Superior temporal gyrus (tissue), 1 donor: ENCODE measurements around the gene KCTD13.
"Not testable (repeated sequence)": the region's sequence is repeated elsewhere in the genome, so short reads cannot be mapped to it uniquely, and the experiment has no call there.

Experiments
- DNase-seq: peaks from one replicate; pipeline ENCODE4 v3.0.0-alpha.2; 2016; ENCODE audit errors: extremely low spot score

Gene KCTD13, protein sequence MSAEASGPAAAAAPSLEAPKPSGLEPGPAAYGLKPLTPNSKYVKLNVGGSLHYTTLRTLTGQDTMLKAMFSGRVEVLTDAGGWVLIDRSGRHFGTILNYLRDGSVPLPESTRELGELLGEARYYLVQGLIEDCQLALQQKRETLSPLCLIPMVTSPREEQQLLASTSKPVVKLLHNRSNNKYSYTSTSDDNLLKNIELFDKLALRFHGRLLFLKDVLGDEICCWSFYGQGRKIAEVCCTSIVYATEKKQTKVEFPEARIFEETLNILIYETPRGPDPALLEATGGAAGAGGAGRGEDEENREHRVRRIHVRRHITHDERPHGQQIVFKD

DNA sequence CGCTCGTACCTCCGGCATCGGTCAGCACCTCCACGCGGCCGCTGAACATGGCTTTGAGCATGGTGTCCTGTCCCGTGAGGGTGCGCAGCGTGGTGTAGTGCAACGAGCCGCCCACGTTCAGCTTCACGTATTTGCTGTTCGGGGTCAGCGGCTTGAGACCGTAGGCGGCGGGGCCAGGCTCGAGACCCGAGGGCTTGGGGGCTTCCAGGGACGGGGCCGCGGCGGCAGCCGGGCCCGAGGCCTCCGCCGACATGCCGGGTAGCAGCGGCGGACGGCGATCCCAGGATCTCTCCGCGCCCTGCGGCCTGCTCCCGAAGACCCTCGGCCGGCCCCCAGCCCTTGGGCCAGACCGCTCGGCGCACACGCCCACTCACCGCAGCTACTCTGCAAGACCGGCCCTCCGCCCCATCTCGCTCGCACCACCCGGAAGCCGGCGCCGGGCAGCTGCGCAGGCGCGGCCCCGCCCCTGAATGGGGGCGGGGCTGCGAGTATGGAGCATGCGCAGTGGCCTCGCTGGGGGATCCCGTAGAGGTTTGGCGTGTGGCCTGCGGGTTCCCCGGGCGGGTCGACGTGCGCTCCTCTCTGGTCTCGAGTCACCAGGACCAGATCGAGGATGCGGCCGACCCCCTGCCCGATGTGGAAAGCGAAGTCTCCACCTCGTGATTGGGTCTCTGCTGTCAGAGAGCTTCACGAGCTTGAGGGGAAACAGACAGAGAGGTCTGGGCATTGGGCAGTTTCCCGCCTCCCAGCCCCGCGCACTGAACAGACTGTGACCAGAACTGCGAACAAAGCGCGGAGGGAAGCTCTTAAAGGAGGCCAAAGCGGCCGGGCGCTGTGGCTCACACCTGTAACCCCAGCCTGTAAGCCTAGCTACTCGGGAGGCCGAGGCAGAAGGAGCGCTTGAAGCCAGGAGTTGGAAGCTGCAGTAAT, at the start of gene KCTD13:
TSS of gene KCTD13 (minus strand) at position 446 of the 930 bp plus-strand sequence. CDS start at position 253, 193 bp downstream.
- DNase-seq: peak; percentile 89

DNA sequence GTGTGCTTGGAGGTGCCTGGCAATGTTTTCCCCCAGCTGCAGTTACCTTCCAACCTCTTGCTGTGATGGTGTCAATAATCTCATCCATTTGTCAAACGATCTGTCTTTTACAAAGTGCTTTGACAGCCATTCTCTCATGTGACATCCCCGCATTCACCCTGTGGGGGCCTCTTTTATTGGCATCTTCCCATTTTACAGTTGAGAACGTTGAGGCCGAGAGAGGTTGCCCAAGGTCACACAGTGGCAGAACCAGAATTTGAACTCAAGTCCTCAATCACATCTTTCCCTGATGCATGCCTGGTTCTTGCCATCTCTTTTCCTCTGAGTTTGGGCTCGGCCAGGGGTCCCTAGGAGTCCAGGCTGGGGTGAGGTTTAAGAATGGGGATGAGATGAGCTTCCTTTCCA, 49.1 kb upstream of the KCTD13 start:
- DNase-seq: no peak

DNA sequence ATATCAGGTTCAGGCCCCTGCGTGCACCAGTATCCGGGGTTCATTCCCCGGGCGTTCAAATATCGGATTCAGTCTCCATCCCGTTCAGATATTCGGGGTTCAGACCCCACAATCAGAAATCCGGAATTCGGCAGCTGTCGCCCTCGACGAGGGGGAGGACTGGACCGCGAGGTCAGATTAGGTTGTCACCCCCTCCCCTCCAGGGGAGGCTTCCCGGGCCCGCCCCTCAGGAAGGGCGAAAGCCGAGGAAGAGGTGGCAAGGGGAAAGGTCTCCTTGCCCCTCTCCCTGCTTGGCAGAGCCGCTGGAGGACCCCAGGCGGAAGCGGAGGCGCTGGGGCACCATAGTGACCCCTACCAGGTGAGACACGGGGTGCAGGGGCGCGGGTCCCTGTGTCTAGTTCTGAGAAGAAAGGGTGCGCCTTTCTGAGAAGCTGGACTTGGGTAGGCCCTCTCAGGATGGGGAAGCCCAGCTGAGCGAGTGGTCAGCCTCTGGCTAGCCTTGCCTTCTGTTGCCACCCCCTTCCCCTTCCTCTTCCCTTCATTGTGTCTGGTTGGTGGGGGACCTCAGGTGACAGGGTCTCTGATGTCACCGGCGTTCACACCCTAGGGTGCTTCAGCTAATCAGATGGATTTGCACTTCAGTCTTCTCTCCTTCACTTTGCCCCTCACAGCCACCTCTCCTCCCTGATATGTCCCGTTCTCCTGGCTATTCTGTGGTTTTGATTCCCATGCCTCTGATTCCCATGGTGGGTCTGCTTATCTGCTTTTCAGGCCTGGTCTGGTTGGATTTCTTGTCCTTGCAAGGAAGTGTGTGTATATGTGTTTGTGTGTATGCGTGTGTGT, 48.5 kb upstream of the KCTD13 start:
- peak; percentile 14 for DNase-seq

DNA sequence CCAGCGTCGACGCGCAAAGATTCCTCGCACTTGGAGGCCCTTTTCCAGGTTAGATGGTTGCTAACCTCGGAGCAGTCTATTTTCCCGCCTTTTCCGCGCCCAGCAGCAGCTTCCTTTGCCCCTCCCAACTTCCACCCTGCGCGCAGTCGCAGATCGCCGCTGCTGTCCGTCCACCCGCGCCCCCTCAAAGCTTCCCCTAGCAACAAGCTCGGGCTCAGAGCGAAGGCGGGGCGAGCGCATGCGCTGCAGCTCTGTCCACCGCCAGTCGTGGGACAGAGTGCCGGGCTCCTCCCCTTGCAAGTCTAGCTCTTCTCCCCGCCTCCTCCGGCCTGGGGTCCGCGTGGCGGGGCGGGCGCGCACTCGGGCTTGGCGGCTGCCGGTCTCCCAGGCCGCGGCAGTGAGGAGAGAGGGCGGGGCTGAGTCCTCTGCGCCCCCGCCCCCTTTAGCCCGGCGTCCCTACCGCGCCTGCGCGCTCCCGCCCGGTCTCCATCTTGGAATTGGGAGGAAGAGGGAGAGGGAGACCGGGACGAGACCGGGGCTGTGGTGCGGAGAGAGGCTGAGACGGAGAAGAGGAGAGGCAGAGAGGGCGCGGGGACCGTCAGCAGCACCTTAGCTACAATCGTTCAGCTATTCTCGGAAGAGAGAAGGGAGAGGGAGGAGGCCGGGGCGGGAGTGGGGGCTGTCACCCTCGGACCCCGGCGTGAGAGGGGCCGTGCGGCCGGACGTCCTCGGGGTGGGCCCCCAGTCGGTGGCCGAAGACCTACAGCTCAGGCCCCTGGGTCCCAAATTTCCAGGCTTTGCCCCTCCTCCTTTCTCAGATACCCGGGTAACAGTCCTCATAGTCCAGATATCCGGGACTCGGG, 47.6 kb upstream of the KCTD13 start, which contains the start of gene TAOK2:
TSS of gene TAOK2 (plus strand) at position 485 of the 863 bp plus-strand sequence. CDS start 3,905 bp downstream, outside the sequence.
- peak; percentile 98 for DNase-seq

DNA sequence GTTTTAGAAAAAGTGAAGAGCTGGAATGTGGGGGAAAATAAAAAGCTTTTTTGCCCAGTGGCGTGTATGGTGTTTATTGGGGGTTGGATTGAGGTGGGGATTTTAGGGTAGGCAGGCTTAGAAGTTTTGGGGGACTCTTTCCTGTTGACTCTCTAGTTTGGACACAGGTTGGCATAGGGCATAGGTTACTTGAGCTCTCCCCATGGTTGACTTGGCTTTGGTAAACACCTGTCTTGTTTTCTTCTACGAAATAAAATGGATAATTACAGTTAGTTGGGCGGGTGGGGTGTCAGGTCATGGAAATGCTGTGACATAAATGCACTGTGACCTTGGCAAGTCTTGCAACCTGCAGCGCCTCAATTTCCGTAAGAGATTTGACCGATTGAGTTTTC, 47.0 kb upstream of the KCTD13 start:
- no peak for DNase-seq

DNA sequence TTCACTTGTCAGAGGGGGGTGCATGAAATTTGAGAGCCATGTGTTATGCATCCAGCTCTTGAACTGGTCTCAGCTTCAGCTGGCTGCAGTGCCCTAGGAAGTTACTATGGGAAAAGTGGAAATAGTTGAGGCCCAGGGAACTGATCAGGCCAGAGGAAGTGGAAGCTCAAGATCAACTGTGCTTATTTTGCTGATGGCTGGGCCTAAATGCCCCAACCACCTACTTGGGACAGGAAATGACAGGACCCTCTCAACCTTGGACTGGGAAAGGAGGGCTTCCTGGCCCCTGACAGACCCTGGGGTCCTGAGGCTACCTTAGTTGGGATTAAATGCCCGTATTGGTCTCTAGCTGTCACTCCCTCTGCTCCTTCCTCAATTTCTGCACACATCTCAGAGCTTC, 46.5 kb upstream of the KCTD13 start:
- no peak for DNase-seq

DNA sequence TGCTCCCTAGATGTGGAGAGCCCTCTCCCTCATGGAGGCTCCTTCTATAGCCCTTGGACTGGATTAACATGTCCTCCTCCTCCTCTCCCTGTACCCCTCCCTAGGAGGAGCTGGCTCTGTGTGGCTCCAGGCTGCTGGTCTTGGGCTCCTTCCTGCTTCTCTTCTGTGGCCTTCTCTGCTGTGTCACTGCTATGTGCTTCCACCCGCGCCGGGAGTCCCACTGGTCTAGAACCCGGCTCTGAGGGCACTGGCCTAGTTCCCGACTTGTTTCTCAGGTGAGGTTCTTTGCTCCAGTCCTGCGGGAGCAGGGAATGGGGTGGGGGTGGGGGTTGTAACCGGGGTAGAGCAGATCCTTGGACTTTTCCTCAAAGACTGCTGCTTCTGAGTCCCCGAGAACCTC, 45.3 kb upstream of the KCTD13 start:
- no peak for DNase-seq

DNA sequence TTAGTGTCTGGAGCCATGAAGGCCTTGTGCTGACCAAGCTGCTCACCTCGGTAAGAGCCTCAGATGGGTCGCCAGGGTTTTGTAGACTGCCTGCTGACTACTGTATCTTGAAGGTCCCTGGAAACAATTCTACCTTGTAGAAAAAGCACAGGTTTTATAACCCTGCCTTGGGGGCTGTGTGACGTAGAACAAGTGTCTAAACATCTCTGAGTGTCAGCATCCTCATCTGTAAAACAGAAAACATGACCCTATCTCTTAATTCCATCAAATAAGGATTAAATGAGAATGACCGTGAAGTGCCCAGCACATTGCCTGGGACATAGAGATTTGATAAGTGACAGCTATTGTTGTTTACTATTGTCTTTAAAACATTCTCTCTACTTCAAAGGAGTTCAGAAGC, 42.2 kb upstream of the KCTD13 start:
- DNase-seq: no peak

DNA sequence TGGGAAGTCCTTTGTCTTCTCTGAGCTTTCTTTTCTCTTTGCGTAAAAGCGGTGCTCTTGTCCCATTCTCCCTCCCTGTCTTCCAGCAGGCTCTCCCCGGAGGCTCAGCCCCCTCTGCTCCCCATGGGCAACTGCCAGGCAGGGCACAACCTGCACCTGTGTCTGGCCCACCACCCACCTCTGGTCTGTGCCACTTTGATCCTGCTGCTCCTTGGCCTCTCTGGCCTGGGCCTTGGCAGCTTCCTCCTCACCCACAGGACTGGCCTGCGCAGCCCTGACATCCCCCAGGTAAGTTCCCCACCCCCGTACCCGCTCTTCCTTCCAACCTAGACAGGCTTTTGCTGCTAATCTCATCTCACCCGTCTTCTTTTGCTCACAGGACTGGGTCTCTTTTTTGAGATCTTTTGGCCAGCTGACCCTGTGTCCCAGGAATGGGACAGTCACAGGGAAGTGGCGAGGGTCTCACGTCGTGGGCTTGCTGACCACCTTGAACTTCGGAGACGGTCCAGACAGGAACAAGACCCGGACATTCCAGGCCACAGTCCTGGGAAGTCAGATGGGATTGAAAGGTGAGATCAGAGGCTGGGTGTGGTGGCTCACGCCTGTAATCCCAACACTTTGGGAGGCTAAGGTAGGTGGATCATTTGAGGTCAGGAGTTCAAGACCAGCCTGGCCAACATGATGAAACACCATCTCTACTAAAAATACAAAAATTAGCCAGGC, 37.2 kb upstream of the KCTD13 start:
- no peak for DNase-seq

DNA sequence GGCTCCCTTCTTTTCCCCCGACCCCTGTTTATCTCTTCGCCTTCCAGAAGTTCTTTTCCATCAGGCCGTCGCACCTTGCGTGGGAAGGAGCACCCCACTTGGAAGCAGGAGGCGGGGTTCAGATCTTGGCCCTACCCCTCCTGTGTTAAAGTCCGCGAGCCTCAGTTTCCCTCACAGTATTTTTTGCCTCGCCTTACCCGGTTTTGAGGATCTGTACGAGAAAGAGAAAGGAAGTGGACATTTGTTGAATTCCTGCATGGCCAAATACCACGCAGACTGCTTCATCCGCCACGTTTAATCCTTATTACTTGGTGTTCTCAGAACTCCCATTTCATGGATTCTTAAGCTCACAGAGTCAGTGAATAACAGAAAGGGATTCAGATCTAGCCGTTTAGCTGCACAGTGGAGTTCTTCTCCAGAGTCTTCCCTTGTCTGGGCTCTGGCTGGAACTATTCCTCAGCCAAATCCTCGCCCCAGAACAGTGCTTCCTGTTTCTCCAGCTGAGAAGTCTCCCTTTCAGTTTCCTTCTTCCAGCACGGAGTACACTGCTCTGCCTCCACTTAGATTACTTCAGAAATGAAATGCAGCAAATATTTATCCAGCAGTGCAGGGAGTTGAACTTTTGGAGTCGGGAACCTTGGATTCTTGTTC, 36.4 kb upstream of the KCTD13 start:
- DNase-seq: peak; percentile 61

DNA sequence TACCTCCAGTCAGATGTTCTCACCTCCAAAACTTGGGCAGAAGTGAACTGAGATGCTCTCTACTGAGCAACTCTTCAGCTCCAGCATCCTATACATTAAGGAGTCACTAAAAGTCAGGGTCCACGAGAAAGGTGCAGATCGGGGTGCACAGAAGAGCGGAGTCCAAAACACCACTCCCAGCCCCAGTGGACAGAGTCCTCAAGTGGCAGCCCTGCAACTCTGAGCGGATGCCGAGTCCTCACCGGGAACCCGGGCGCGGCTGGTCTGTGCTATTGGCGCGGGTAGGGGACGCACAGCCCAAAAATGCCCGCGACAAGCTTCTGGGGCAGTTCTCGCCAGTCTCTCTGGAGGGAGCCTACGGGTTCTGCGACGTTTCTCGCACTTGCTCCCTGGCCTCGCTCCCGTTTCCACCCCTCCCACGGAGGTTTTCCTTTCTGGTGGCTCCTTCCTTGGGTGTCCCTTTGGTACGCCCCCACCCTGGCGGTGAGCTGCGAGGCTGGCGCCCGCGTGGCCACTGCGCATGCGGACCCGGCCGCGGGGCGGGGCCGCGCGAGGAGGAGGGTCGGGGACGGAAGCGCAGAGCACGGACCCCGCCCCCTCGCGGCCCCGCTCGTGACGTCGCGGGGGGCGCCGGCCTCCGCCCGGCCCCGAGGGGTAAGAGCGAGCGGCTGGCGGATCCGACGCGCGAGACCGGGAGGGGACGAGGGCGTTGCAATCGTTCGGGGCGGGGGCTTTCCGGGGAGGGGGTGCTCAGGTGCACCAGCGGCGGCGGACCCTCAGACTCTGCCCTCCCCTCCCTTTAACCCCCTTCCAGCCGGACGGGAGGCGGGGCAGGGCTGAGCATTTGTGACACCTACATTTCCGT, 35.7 kb upstream of the KCTD13 start, which contains the start of gene TMEM219:
TSS of gene TMEM219 (plus strand) at position 601 of the 865 bp plus-strand sequence. CDS start 1,065 bp downstream, outside the sequence.
- peak; percentile 92 for DNase-seq

DNA sequence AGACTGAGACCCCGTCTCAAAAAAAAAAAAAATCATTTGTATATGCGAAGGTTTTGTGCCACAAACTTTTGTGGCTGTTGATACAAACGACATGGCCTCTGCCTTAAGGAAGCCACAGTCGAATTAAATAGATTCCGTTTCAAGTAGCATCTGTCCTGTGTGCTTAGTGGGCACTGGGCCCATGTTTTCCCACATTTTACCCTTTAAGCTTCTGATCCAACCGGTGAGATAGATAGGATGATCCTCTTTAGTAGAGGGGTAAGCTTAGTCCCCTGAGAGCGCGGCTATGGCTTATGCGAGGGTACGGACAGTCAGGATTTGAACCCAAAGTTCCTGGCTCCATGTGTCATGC, 35.1 kb upstream of the KCTD13 start:
- no peak for DNase-seq

DNA sequence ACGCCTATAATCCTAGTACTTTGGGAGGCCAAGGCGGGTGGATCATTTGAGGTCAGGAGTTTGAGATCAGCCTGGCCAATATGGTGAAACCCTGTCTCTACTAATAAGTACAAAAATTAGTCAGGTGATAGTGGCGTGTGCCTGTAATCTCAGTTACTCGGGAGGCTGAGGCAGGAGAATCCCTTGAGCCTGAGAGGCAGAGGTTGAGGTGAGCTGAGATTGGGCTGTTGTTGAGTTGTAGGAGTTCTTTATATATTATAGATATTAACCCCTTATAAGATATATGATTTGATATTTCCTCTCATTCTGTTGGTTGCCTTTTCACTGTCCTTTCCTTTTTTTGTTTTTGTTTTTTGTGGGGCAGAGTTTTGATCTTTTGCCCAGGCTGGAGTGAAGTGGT, 33.8 kb upstream of the KCTD13 start:
- not testable (repeated sequence) for DNase-seq

DNA sequence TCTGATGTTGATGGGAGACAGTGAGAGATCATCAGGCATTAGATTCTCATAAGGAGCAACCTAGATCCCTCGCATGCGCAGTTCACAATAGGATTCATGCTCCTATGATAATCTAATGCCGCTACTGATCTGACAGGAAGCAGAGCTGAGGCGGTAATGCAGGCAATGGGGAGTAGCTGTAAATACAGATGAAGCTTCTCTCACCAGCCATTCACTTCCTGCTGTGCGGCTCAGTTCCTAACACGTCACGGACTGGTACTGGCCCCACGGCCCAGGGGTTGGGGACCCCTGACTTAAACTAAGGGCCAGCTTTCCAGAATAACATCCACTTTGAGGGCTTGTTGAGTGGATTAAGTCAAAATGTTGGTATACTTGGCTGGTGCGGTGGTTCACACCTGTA, 33.3 kb upstream of the KCTD13 start:
- no peak for DNase-seq

DNA sequence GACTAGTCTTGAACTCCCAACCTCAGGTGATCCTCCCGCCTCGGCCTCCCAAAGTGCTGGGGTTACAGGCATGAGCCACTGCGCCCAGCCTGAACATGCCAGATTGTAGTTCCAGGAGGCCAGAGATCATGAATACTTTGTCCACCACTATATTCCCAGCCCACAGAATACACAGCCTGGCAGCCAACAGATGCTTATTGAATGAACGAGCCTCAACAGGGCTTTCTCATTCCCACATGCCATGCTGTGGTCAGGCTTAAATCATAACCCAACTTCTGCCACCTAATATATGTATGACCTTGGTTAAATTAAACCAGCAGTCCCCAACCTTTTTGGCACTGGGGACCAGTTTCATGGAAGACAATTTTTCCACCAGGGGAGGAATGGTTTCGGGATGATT, 32.7 kb upstream of the KCTD13 start:
- no peak for DNase-seq

DNA sequence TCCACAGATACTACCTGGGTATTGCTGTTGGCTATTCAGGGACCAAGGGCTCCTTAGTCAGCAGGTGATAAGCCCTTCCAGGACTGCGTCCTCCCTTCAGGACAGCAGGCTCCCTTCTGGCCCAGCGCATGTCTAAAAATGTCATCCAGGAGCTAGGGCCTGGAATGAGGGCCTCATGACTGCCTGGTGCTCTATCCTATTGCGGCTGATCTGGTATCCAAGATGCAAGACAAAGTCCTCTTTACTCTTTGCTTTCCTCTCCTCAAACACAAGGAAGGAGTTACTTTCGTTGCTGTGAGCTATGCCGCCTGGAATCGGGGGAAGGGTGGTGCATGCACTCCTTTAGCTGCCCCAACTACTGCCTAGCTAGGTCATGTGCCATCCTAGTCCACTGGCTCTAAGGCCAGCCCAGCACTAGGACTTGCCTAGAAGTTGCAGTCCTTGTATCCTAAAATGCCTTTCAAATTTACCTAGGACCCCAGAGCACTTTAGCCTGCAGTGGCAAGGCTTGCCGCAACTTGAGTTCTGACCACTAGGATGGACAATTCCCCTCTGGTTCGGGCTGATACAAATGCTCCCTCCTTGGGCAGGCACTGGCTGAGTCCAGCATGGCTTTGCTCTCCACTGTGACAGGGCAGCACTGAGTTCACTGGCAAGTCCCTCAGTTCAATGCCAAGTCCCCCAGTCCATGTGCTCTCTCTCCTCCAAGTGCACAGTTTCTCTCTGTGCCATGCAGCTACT, 25.8 kb upstream of the KCTD13 start:
- DNase-seq: no peak

DNA sequence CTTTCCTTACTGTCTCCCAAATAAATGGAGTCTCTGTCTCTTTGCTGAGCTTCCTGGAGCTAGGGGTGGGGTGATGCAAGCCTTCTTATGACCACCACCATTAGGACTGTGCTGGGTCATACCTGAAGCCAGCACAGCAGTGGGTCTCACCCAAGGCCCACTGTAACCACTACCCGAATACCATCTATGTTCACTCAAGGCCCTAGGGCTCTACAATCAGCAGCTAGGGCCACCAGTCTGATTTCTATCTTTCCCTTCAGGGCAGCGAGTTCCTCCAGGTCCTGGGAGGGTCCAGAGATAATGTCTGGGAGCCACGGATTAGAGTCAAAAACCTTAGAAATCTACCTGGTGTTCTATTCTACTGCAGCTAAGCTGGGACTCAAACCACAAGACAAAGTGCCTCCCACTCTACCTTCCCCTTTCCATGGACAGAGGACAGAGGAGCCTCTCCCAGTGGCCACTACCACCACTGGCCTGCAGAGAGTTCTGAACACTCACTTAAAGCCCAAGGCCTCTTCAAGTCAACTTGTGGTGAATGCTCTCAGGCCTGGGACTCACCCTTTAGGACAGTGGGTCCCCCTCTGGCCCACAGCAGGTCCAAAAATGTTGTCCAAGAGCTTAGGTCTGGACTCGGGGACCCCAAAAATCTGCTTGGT, 24.9 kb upstream of the KCTD13 start:
- DNase-seq: no peak
